Ascending aorta (tissue), 2 donors: ENCODE measurements around the gene MEGF11. TPM values are rescaled to one million over a fixed set of nuclear protein-coding genes. Genes with fewer than 3 reads are reported as not detected.

Source experiments
- DNase-seq, 2 donors: peaks; one replicate each; pipeline ENCODE4 v3.0.0-alpha.2; 2019; ENCODE audit warnings: low spot score in 2 of 2
- H3K27ac ChIP-seq, 2 donors: fragments of 200-600 bp; sonication (generic); one replicate each; pipeline ENCODE4 v1.5.1; 2016 to 2017; ENCODE audit warnings: mild to moderate bottlenecking in 1 of 2
- H3K27me3 ChIP-seq: fragments of 200-600 bp; sonication (generic); one replicate; pipeline ENCODE4 v1.5.1; 2017
- H3K36me3 ChIP-seq, 2 donors: fragments of 200-600 bp; sonication (generic); one replicate each; pipeline ENCODE4 v1.5.1; 2016
- H3K4me1 ChIP-seq, 2 donors: fragments of 200-600 bp; sonication (generic); one replicate each; pipeline ENCODE4 v1.5.1; 2016 to 2017; ENCODE audit warnings: mild to moderate bottlenecking in 1 of 2
- H3K4me3 ChIP-seq, 2 donors: fragments of 200-600 bp; sonication (generic); one replicate each; pipeline ENCODE4 v1.5.1; 2016 to 2017; ENCODE audit warnings: mild to moderate bottlenecking in 1 of 2
- H3K9me3 ChIP-seq, 2 donors: fragments of 200-600 bp; sonication (generic); one replicate each; pipeline ENCODE4 v1.5.1; 2016
- CTCF ChIP-seq, 3 experiments: fragments of 200-600 bp in 2 of 3; fragments of 450-650 bp in 1 of 3; sonication (generic) in 2 of 3; IDR thresholded peaks; one replicate each; pipeline ENCODE4 v1.5.1; 2016 to 2019; ENCODE audit warnings: antibody characterized with exemption in 3 of 3, mild to moderate bottlenecking in 1 of 3, moderate library complexity in 1 of 3
- intact Hi-C: fragments of 100-400 bp; cut with DNase I; formaldehyde crosslinking; loops from one replicate; pipeline ENCODE4 v1.15.1; 2023
- total RNA-seq: library from RNA; depleted of rRNA; stranded (reverse); fragments of >200 nt; gene quantifications from one replicate; pipeline ENCODE4 v1.1.0, GENCODE V29; 2016

Gene MEGF11
- total RNA-seq, 1 donor from 2014 or later, result not detected

- TF ChIP-seq CTCF (IDR thresholded peaks at IDR 0.05), result no peak
- no peaks in the 10 kb centered on the region for H3K9me3 ChIP-seq
- intact Hi-C loops, result no loop called here
- H3K4me1 ChIP-seq, result no peaks in the 10 kb centered on the region
- DNase-seq, result no peak
- no peak overlapping the region for H3K4me3 ChIP-seq
- H3K27ac ChIP-seq, result no peak overlapping the region
- H3K36me3 ChIP-seq, result no peaks in the 10 kb centered on the region
- no peaks in the 10 kb centered on the region for H3K27me3 ChIP-seq
Observed at GRCh38 chr15:66188464-66188863, 65.1 kb downstream of the MEGF11 start.

GRCh38 chr15:66187271-66187670, 66.3 kb downstream of the MEGF11 start:
- no peaks in the 10 kb centered on the region for H3K4me1 ChIP-seq
- H3K27ac ChIP-seq, result no peak overlapping the region
- no peaks in the 10 kb centered on the region for H3K36me3 ChIP-seq
- H3K27me3 ChIP-seq, result no peaks in the 10 kb centered on the region
- DNase-seq, result no peak
- H3K9me3 ChIP-seq, result no peaks in the 10 kb centered on the region
- no peak overlapping the region for H3K4me3 ChIP-seq
- intact Hi-C loops, result no loop called here
- no peak for TF ChIP-seq CTCF (IDR thresholded peaks at IDR 0.05)

- no peak for TF ChIP-seq CTCF (IDR thresholded peaks at IDR 0.05)
- H3K36me3 ChIP-seq, result no peaks in the 10 kb centered on the region
- no peak overlapping the region for H3K4me3 ChIP-seq
- DNase-seq, result no peak
- no peaks in the 10 kb centered on the region for H3K27me3 ChIP-seq
- no peak overlapping the region for H3K27ac ChIP-seq
- intact Hi-C loops, result no loop called here
- H3K4me1 ChIP-seq, result no peaks in the 10 kb centered on the region
- H3K9me3 ChIP-seq, result no peaks in the 10 kb centered on the region
Observed at GRCh38 chr15:66186049-66186825, 67.3 kb downstream of the MEGF11 start.

- Histone ChIP-seq H3K4me1 (no peaks in the 10 kb centered on the region), H3K36me3 (no peaks in the 10 kb centered on the region), H3K9me3 (no peaks in the 10 kb centered on the region), H3K27me3 (no peaks in the 10 kb centered on the region), H3K4me3 (no peak overlapping the region), H3K27ac (no peak overlapping the region)
- no peak for DNase-seq
- TF ChIP-seq CTCF (IDR thresholded peaks at IDR 0.05), result no peak
- intact Hi-C loops, result no loop called here
Observed at GRCh38 chr15:66184936-66185790, 68.4 kb downstream of the MEGF11 start.

GRCh38 chr15:66184492-66184891, 69.1 kb downstream of the MEGF11 start:
- intact Hi-C loops, result no loop called here
- no peaks in the 10 kb centered on the region for H3K27me3 ChIP-seq
- DNase-seq, result no peak
- H3K9me3 ChIP-seq, result no peaks in the 10 kb centered on the region
- H3K4me1 ChIP-seq, result no peaks in the 10 kb centered on the region
- no peak overlapping the region for H3K27ac ChIP-seq
- no peaks in the 10 kb centered on the region for H3K36me3 ChIP-seq
- H3K4me3 ChIP-seq, result no peak overlapping the region
- no peak for TF ChIP-seq CTCF (IDR thresholded peaks at IDR 0.05)
